Astrocyte of the cerebellum (primary cell): ENCODE measurements around the gene DEPDC5.

Experiments
- DNase-seq: peaks from one replicate; pipeline ENCODE4 v3.0.0-alpha.2; 2011; ENCODE audit warnings: low read depth
- H3K4me3 ChIP-seq: 2 replicates; pipeline ENCODE4 v1.5.1; 2011; ENCODE audit warnings: mild to moderate bottlenecking, low read depth, low read length, moderate library complexity
- CTCF ChIP-seq: IDR thresholded peaks from 2 replicates; pipeline ENCODE4 v1.5.1; 2012; ENCODE audit warnings: low read length, low read depth, moderate library complexity, mild to moderate bottlenecking; ENCODE audit errors: missing control alignments
- in situ Hi-C: cut with HindIII; loops from 2 replicates; pipeline ENCODE4 v1.10.0; 2017; ENCODE audit warnings: low sequenced_read_pairs

DEPDC5 gene

GRCh38 chr22:31743871-31744270, 9.9 kb upstream of the DEPDC5 start:
- TF ChIP-seq CTCF, result no peak
- in situ Hi-C loops, result loop anchor here (10.0 kb wide), 1 partner anchor 59 kb away; no protein-coding TSS in a partner anchor
- no peak for DNase-seq
- H3K4me3 ChIP-seq, result no peak overlapping the region

GRCh38 chr22:31747441-31747840, 6.4 kb upstream of the DEPDC5 start:
- TF ChIP-seq CTCF, result no peak
- DNase-seq, result no peak
- in situ Hi-C loops, result loop anchor here (10.0 kb wide), 1 partner anchor 63 kb away; no protein-coding TSS in a partner anchor
- H3K4me3 ChIP-seq, result no peak overlapping the region

GRCh38 chr22:31748490-31748889, 5.3 kb upstream of the DEPDC5 start:
- DNase-seq, result no peak
- H3K4me3 ChIP-seq, result peak overlapping the region; percentile 67
- TF ChIP-seq CTCF, result no peak
- in situ Hi-C loops, result loop anchor here (10.0 kb wide), 1 partner anchor 64 kb away; no protein-coding TSS in a partner anchor

- in situ Hi-C loops, result loop anchor here (10.0 kb wide), 1 partner anchor 65 kb away; no protein-coding TSS in a partner anchor
- peak within 1 kb of the TSS; percentile 67 for H3K4me3 ChIP-seq
- TF ChIP-seq CTCF, result peak; percentile 6
- DNase-seq, result peak; percentile 77
Observed at GRCh38 chr22:31749636-31750364, 4.0 kb upstream of the DEPDC5 start, which contains the start of gene PRR14L. PRR14L (minus strand) TSS chr22:31750132; CDS start chr22:31738860, 11,272 bp downstream.

- in situ Hi-C loops, result no loop called here
- no peak for DNase-seq
- TF ChIP-seq CTCF, result no peak
- peak overlapping the region; percentile 67 for H3K4me3 ChIP-seq
Observed at GRCh38 chr22:31750365-31751284, 3.2 kb upstream of the DEPDC5 start.

GRCh38 chr22:31752096-31752847, 1.5 kb upstream of the DEPDC5 start:
- in situ Hi-C loops, result no loop called here
- no peak overlapping the region for H3K4me3 ChIP-seq
- no peak for TF ChIP-seq CTCF
- DNase-seq, result no peak
